SK-N-SH treated with all-trans-retinoic acid at 6 μM for 48 hours (cell line): ENCODE data around the gene PDE6A.

ENCODE experiments used
- ATAC-seq: fragments of 200-7000 bp; cut with Tn5 transposase; 3 replicates; pipeline ENCODE4 v1.9.1; 2020; ENCODE audit warnings: mild to moderate bottlenecking, moderate library complexity
- ARNTL ChIP-seq: fragments of 450-650 bp; formaldehyde crosslinking; IDR thresholded peaks from 2 replicates; pipeline ENCODE4 v1.5.0; 2020; ENCODE audit warnings: low read depth, mild to moderate bottlenecking, moderate library complexity, borderline replicate concordance
- BACH2 ChIP-seq: fragments of 250-450 bp; sonication (Bioruptor Pico); IDR thresholded peaks from 2 replicates; pipeline ENCODE4 v1.9.0; 2021; ENCODE audit warnings: mild to moderate bottlenecking, borderline replicate concordance
- CSDC2 ChIP-seq: fragments of 250-450 bp; sonication (Bioruptor Pico); IDR thresholded peaks from 2 replicates; pipeline ENCODE4 v1.5.0; 2020; ENCODE audit warnings: mild to moderate bottlenecking, moderate library complexity
- ESRRG ChIP-seq: fragments of 250-450 bp; sonication (Bioruptor Pico); IDR thresholded peaks from 2 replicates; pipeline ENCODE4 v1.6.1; 2021; ENCODE audit warnings: mild to moderate bottlenecking
- GLIS3 ChIP-seq: fragments of 250-450 bp; sonication (Bioruptor Pico); IDR thresholded peaks from 2 replicates; pipeline ENCODE4 v1.5.0; 2020; ENCODE audit warnings: mild to moderate bottlenecking, moderate library complexity
- ISL1 ChIP-seq: fragments of 250-450 bp; sonication (Bioruptor Pico); IDR thresholded peaks from 2 replicates; pipeline ENCODE4 v2.1.2; 2022; ENCODE audit warnings: mild to moderate bottlenecking, moderate library complexity
- OSR1 ChIP-seq: fragments of 250-450 bp; sonication (Bioruptor Pico); IDR thresholded peaks from 2 replicates; pipeline ENCODE4 v1.8.0; 2022; ENCODE audit warnings: moderate library complexity, mild to moderate bottlenecking, inconsistent platforms
- PPARA ChIP-seq: fragments of 250-450 bp; sonication (Bioruptor Pico); IDR thresholded peaks from 2 replicates; pipeline ENCODE4 v1.5.0; 2020; ENCODE audit warnings: mild to moderate bottlenecking, borderline replicate concordance
- SNAI2 ChIP-seq: fragments of 250-450 bp; sonication (Bioruptor Pico); IDR thresholded peaks from 2 replicates; pipeline ENCODE4 v1.5.0; 2020; ENCODE audit warnings: mild to moderate bottlenecking, moderate library complexity
- TCF4 ChIP-seq: fragments of 250-450 bp; sonication (Bioruptor Pico); IDR thresholded peaks from 2 replicates; pipeline ENCODE4 v1.8.0; 2021; ENCODE audit warnings: mild to moderate bottlenecking, moderate library complexity, borderline replicate concordance
- ZC3H10 ChIP-seq: fragments of 250-450 bp; sonication (Bioruptor Pico); IDR thresholded peaks from 2 replicates; pipeline ENCODE4 v1.5.1; 2021; ENCODE audit warnings: mild to moderate bottlenecking, moderate library complexity
- ZFP30 ChIP-seq: fragments of 450-650 bp; formaldehyde crosslinking; IDR thresholded peaks from 2 replicates; pipeline ENCODE4 v1.5.0; 2022; ENCODE audit warnings: mild to moderate bottlenecking, moderate library complexity
- ZNF565 ChIP-seq: fragments of 450-650 bp; formaldehyde crosslinking; conservative IDR thresholded peaks from 2 replicates; pipeline ENCODE4 v1.5.0; 2020; ENCODE audit warnings: low read depth, mild to moderate bottlenecking, moderate library complexity
- ZNF70 ChIP-seq: fragments of 450-650 bp; formaldehyde crosslinking; IDR thresholded peaks from 2 replicates; pipeline ENCODE4 v1.5.0; 2020; ENCODE audit warnings: mild to moderate bottlenecking, moderate library complexity
- ZNF8 ChIP-seq: fragments of 450-650 bp; formaldehyde crosslinking; IDR thresholded peaks from 2 replicates; pipeline ENCODE4 v1.5.0; 2020; ENCODE audit warnings: mild to moderate bottlenecking, moderate library complexity
- TF ChIP-seq, protein P1 (sequence below): fragments of 250-450 bp; sonication (Bioruptor Pico); IDR thresholded peaks from 2 replicates; pipeline ENCODE4 v1.8.0; 2020; ENCODE audit warnings: mild to moderate bottlenecking, moderate library complexity, borderline replicate concordance
- TF ChIP-seq, protein P2 (sequence below): fragments of 250-450 bp; sonication (Bioruptor Pico); IDR thresholded peaks from 2 replicates; pipeline ENCODE4 v1.8.0; 2021; ENCODE audit warnings: low read depth, mild to moderate bottlenecking, moderate library complexity, borderline replicate concordance
- TF ChIP-seq, protein P3 (sequence below): fragments of 250-450 bp; sonication (Bioruptor Pico); IDR thresholded peaks from 2 replicates; pipeline ENCODE4 v1.5.1; 2020; ENCODE audit warnings: low read depth, mild to moderate bottlenecking, moderate library complexity
- TF ChIP-seq, protein P4 (sequence below): fragments of 250-450 bp; sonication (Bioruptor Pico); IDR thresholded peaks from 2 replicates; pipeline ENCODE4 v1.5.0; 2020; ENCODE audit warnings: mild to moderate bottlenecking, moderate library complexity

Gene PDE6A

DNA sequence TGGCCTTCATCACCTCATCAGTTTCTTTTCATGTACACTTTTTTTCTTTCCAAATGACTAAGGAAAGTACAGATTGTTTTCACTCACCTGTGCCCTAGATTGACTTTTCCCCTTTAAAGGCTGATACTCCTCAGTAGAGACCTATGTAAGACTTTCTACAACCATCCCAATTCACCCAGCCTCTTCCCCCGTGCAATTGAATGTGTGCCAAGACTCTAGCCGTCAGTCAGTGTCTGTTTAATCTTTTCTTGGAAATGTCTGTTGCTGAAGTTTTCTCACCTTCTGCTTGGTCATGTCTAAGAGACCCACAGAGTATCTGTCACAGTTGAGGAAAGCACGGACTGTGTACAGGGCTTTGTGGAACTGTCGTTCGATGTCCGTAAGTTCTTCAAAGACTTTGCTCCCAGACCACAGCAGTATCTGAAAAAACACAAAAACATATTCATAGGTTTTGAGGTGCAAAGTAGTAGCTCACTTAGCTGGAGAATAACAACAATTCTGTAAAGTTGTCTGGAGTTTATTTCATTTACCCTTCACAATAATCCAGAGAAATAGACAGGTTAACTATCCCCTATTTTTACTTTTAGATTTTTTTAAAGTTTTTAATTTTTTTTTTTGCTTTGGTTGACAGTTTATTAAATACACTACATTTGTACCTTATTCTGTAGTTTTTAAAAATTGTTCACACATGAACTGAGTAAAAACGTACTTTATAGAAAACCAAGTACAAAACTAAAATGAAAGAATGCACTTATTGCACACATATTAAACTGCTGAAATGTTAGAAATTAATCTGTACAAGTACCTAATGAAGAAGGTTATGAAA is 13.6 kb downstream of the PDE6A start (continued):
- TF ChIP-seq, protein P1, sequence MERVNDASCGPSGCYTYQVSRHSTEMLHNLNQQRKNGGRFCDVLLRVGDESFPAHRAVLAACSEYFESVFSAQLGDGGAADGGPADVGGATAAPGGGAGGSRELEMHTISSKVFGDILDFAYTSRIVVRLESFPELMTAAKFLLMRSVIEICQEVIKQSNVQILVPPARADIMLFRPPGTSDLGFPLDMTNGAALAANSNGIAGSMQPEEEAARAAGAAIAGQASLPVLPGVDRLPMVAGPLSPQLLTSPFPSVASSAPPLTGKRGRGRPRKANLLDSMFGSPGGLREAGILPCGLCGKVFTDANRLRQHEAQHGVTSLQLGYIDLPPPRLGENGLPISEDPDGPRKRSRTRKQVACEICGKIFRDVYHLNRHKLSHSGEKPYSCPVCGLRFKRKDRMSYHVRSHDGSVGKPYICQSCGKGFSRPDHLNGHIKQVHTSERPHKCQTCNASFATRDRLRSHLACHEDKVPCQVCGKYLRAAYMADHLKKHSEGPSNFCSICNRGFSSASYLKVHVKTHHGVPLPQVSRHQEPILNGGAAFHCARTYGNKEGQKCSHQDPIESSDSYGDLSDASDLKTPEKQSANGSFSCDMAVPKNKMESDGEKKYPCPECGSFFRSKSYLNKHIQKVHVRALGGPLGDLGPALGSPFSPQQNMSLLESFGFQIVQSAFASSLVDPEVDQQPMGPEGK (CRISPR knock-in tag) = no peak

DNA sequence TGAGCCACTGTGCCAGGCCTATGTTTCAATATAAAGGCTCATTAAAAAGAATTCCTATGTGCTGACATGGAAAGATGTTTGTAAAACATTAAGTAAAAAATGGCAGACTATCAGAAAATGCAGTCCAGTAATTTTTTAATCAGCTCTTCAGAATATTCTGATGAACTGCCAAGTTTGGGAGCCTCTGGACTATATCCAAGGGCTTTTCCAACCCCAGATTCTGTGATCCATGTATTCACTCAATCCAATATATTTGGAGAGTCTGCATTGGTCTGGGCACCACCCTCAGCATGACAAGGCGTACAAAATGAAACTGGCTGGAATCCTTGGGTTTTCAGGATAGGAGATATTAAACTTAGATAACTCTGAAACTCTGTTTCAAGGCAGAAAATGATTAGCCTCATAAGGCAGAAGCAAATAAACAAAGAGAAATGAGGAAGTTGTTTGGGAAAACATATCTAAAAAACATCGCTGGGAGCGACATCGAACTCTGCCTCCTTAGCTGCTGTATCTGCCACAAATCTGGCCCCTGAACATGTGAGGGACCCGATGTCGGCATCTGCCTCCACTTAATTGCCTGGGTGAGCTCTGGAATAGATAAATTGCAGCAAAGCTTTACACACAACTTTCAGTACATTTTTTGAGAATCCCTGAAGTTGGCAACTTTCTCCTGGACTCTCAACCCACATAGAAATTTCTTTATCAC is 14.4 kb downstream of the PDE6A start:
- TF ChIP-seq ISL1 = peak; percentile 35; the same call in 1 of the 2 replicates
- TF ChIP-seq GLIS3 (CRISPR knock-in tag) = no peak
- TF ChIP-seq ZNF565 (CRISPR knock-in tag) = no peak
- ATAC-seq = no peak

DNA sequence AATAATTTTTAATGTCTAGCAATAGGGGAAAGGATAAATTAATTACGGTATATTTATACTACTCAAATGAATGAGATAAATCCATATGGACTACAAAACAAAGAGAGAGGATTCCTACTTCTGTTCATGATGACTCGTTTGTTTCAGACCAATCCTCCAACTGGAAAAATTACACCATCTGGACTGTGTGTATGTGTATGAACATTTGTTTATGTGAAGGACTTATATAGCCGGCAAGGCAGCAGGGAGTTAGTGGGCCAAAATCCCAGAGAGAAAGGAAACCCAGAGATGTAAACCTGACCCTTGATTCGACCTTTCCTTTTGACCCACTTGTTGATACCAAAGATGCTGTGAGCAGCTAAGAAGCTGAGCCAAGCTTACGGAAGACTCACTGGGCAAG is 20.1 kb downstream of the PDE6A start:
- TF ChIP-seq ESRRG (no peak), GLIS3 (CRISPR knock-in tag) (no peak), ZC3H10 (CRISPR knock-in tag) (no peak), TCF4 (CRISPR knock-in tag) (no peak), ARNTL (CRISPR knock-in tag) (no peak), ZNF8 (CRISPR knock-in tag) (no peak), ZNF565 (CRISPR knock-in tag) (no peak), CSDC2 (CRISPR knock-in tag) (no peak), ISL1 (no peak), PPARA (CRISPR knock-in tag) (no peak), ZNF70 (CRISPR knock-in tag) (no peak)
- TF ChIP-seq, protein P2, sequence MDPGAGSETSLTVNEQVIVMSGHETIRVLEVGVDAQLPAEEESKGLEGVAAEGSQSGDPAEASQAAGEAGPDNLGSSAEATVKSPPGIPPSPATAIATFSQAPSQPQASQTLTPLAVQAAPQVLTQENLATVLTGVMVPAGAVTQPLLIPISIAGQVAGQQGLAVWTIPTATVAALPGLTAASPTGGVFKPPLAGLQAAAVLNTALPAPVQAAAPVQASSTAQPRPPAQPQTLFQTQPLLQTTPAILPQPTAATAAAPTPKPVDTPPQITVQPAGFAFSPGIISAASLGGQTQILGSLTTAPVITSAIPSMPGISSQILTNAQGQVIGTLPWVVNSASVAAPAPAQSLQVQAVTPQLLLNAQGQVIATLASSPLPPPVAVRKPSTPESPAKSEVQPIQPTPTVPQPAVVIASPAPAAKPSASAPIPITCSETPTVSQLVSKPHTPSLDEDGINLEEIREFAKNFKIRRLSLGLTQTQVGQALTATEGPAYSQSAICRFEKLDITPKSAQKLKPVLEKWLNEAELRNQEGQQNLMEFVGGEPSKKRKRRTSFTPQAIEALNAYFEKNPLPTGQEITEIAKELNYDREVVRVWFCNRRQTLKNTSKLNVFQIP (CRISPR knock-in tag) = no peak
- TF ChIP-seq, protein P3, sequence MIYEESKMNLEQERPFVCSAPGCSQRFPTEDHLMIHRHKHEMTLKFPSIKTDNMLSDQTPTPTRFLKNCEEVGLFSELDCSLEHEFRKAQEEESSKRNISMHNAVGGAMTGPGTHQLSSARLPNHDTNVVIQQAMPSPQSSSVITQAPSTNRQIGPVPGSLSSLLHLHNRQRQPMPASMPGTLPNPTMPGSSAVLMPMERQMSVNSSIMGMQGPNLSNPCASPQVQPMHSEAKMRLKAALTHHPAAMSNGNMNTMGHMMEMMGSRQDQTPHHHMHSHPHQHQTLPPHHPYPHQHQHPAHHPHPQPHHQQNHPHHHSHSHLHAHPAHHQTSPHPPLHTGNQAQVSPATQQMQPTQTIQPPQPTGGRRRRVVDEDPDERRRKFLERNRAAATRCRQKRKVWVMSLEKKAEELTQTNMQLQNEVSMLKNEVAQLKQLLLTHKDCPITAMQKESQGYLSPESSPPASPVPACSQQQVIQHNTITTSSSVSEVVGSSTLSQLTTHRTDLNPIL (CRISPR knock-in tag) = no peak
- TF ChIP-seq, protein P1 (CRISPR knock-in tag) = no peak
- TF ChIP-seq, protein P4, sequence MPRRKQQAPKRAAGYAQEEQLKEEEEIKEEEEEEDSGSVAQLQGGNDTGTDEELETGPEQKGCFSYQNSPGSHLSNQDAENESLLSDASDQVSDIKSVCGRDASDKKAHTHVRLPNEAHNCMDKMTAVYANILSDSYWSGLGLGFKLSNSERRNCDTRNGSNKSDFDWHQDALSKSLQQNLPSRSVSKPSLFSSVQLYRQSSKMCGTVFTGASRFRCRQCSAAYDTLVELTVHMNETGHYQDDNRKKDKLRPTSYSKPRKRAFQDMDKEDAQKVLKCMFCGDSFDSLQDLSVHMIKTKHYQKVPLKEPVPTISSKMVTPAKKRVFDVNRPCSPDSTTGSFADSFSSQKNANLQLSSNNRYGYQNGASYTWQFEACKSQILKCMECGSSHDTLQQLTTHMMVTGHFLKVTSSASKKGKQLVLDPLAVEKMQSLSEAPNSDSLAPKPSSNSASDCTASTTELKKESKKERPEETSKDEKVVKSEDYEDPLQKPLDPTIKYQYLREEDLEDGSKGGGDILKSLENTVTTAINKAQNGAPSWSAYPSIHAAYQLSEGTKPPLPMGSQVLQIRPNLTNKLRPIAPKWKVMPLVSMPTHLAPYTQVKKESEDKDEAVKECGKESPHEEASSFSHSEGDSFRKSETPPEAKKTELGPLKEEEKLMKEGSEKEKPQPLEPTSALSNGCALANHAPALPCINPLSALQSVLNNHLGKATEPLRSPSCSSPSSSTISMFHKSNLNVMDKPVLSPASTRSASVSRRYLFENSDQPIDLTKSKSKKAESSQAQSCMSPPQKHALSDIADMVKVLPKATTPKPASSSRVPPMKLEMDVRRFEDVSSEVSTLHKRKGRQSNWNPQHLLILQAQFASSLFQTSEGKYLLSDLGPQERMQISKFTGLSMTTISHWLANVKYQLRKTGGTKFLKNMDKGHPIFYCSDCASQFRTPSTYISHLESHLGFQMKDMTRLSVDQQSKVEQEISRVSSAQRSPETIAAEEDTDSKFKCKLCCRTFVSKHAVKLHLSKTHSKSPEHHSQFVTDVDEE (CRISPR knock-in tag) = no peak
- no peak for ATAC-seq

DNA sequence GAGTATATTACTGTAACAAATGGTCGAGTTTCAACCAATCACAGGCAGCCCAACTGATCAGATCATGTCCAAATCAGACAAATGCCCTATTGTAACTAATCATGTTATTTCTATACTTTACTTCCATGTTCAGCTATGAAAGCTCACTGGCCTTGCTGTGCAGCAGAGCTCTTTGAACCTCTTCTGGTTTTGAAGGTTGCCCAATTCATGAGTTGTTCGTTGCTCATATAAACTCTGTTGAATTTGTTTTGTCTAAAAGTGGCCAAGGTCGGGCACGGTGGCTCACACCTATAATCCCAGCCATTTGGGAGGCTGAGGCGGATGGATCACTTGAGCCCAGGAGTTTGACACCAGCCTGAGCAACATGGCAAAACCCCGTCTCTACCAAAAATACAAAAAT is 21.6 kb downstream of the PDE6A start:
- ATAC-seq = no peak
- no peak for TF ChIP-seq OSR1
- no peak for TF ChIP-seq SNAI2 (CRISPR knock-in tag)
- TF ChIP-seq ZNF8 (CRISPR knock-in tag) = no peak
- TF ChIP-seq, protein P3 (CRISPR knock-in tag) = no peak
- TF ChIP-seq, protein P1 (CRISPR knock-in tag) = no peak
- no peak for TF ChIP-seq ZFP30 (CRISPR knock-in tag)
- no peak for TF ChIP-seq CSDC2 (CRISPR knock-in tag)
- no peak for TF ChIP-seq PPARA (CRISPR knock-in tag)
- TF ChIP-seq ZNF565 (CRISPR knock-in tag) = no peak
- no peak for TF ChIP-seq ZNF70 (CRISPR knock-in tag)
- no peak for TF ChIP-seq GLIS3 (CRISPR knock-in tag)
- TF ChIP-seq BACH2 (CRISPR knock-in tag) = no peak
- no peak for TF ChIP-seq ISL1
